ENCODE results near the gene COL18A1. TPM values are rescaled to one million over a fixed set of nuclear protein-coding genes. Genes with fewer than 3 reads are reported as not detected.

The COL18A1 gene
- total RNA-seq, 4 donors from 2014 or later: 16.4 to 42.2 (median 20.7) TPM

- Histone ChIP-seq H3K9me3 (no peaks in the 10 kb centered on the region), H3K36me3 (no peaks in the 10 kb centered on the region), H3K27me3 (peaks cover 14 to 20% (median 16%) of the 10 kb centered on the region in 3 donors), H3K27ac (no peak overlapping the region), H3K4me1 (no peaks in the 10 kb centered on the region), H3K4me3 (no peak overlapping the region)
- no peak for DNase-seq
- in situ Hi-C loops (cut with MboI; ENCODE audit: low sequenced_read_pairs in 4 of 4) (no loop called here), intact Hi-C loops (cut with DNase I; ENCODE audit: low total_unique reads) (no loop called here)
- no peak for TF ChIP-seq CTCF (IDR thresholded peaks at IDR 0.05 in 4 of 5, conservative IDR thresholded peaks at IDR 0.05 in 1 of 5)
- no peak for TF ChIP-seq POLR2A (IDR thresholded peaks at IDR 0.05)
- ATAC-seq: no peak
Measured at GRCh38 chr21:45459171-45460010, 54.4 kb downstream of the COL18A1 start.

- no peaks in the 10 kb centered on the region for H3K4me1 ChIP-seq
- no peak overlapping the region for H3K27ac ChIP-seq
- no peak overlapping the region for H3K4me3 ChIP-seq
- TF ChIP-seq CTCF (IDR thresholded peaks at IDR 0.05 in 4 of 5, conservative IDR thresholded peaks at IDR 0.05 in 1 of 5) (no peak), POLR2A (IDR thresholded peaks at IDR 0.05) (no peak)
- DNase-seq: no peak
- no peak for ATAC-seq
- H3K36me3 ChIP-seq: no peaks in the 10 kb centered on the region
- no peaks in the 10 kb centered on the region for H3K9me3 ChIP-seq
- in situ Hi-C loops (cut with MboI; ENCODE audit: low sequenced_read_pairs in 4 of 4) (no loop called here), intact Hi-C loops (cut with DNase I; ENCODE audit: low total_unique reads) (no loop called here)
- H3K27me3 ChIP-seq: peaks cover 11 to 17% (median 11%) of the 10 kb centered on the region in 3 donors
Measured at GRCh38 chr21:45460011-45460565, 55.1 kb downstream of the COL18A1 start.

- ATAC-seq (no peak), DNase-seq (no peak)
- intact Hi-C loops (cut with DNase I; ENCODE audit: low total_unique reads) (no loop called here), in situ Hi-C loops (cut with MboI; ENCODE audit: low sequenced_read_pairs in 4 of 4) (no loop called here)
- no peaks in the 10 kb centered on the region for H3K9me3 ChIP-seq
- no peaks in the 10 kb centered on the region for H3K36me3 ChIP-seq
- TF ChIP-seq POLR2A (IDR thresholded peaks at IDR 0.05) (no peak), CTCF (IDR thresholded peaks at IDR 0.05 in 4 of 5, conservative IDR thresholded peaks at IDR 0.05 in 1 of 5) (no peak)
- H3K27me3 ChIP-seq: peaks cover 4 to 14% (median 7%) of the 10 kb centered on the region in 3 donors
- no peak overlapping the region for H3K27ac ChIP-seq
- no peaks in the 10 kb centered on the region for H3K4me1 ChIP-seq
- no peak overlapping the region for H3K4me3 ChIP-seq
Measured at GRCh38 chr21:45460611-45461368, 55.8 kb downstream of the COL18A1 start.

- no peaks in the 10 kb centered on the region for H3K4me1 ChIP-seq
- H3K9me3 ChIP-seq: no peaks in the 10 kb centered on the region
- H3K27ac ChIP-seq: no peak overlapping the region
- DNase-seq (no peak), ATAC-seq (no peak)
- in situ Hi-C loops (cut with MboI; ENCODE audit: low sequenced_read_pairs in 4 of 4): no loop called here
- no peak overlapping the region for H3K4me3 ChIP-seq
- H3K36me3 ChIP-seq: no peaks in the 10 kb centered on the region
- peaks cover 0 to 14% (median 2%) of the 10 kb centered on the region in 3 donors for H3K27me3 ChIP-seq
- intact Hi-C loops (cut with DNase I; ENCODE audit: low total_unique reads): no loop called here
- TF ChIP-seq CTCF (IDR thresholded peaks at IDR 0.05 in 4 of 5, conservative IDR thresholded peaks at IDR 0.05 in 1 of 5): no peak
- no peak for TF ChIP-seq POLR2A (IDR thresholded peaks at IDR 0.05)
Measured at GRCh38 chr21:45461369-45461750, 56.4 kb downstream of the COL18A1 start.
